C4-2B (cell line): Measurements from ENCODE around the gene PRIMPOL.
"Not testable (repeated sequence)": the region's sequence is repeated elsewhere in the genome, so short reads cannot be mapped to it uniquely, and the experiment has no call there.

ENCODE experiments used
- H3K27ac ChIP-seq: fragments of 450-650 bp; 2 replicates; pipeline ENCODE4 v1.5.1; 2017
- ZFX ChIP-seq: fragments of 450-650 bp; IDR thresholded peaks from 2 replicates; pipeline ENCODE4 v1.6.1; 2017
- TF ChIP-seq, protein P1 (sequence below): fragments of 450-650 bp; conservative IDR thresholded peaks from 2 replicates; pipeline ENCODE4 v1.5.1; 2017; ENCODE audit warnings: mild to moderate bottlenecking

PRIMPOL gene, protein sequence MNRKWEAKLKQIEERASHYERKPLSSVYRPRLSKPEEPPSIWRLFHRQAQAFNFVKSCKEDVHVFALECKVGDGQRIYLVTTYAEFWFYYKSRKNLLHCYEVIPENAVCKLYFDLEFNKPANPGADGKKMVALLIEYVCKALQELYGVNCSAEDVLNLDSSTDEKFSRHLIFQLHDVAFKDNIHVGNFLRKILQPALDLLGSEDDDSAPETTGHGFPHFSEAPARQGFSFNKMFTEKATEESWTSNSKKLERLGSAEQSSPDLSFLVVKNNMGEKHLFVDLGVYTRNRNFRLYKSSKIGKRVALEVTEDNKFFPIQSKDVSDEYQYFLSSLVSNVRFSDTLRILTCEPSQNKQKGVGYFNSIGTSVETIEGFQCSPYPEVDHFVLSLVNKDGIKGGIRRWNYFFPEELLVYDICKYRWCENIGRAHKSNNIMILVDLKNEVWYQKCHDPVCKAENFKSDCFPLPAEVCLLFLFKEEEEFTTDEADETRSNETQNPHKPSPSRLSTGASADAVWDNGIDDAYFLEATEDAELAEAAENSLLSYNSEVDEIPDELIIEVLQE

DNA sequence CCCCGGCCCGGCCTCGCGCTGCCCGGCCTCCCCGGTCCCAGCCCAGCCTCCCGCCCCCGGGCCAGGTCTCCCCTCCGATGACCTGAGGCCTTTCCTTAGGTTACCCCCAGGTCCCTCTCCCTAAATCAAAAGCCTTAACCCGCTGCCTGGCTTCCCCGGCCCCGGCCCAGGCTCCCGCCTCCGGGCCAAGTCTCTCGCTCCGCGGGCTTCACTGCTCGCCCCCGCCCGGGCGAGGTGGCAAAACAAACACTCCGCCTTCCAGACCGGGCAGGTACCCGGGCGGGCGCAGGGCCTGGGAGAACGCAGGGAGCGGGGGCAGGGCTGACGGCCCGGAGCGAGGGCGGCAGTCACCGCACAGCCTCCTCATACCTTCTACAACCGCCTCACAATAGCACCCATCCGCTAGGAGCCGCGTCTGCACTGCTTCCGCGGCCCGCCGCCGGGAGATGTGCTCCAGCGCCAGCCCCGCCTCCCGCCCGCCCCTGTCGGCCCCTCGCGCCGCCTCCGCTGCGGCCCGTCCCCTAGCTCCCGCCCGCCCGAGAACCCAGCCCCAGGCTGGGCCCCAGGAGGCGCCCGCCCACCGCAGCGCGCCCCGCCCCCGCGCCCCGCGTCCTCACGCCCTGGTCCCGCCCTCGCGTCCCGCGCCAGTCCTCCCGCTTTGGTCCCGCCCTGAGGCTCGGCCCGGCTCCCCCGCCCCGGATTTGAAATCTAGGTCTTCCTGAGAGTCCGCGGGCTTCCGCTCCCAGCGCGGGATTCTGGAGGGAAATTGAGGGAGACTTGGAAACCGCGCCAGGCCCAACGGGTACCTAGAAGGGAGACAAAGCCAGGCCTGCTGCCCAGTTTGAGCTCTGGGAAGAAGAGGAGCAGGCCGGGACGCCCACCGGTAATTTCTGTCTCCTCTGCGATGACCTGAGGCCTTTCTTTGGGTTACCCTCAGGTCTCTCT, at the start of gene PRIMPOL, which contains the start of gene CASP3:
TSS of gene PRIMPOL (plus strand) at position 713 of the 945 bp plus-strand sequence. CDS start 7,403 bp downstream, outside the sequence.
TSS of gene CASP3 (minus strand) at position 422 of the 945 bp plus-strand sequence. CDS start 10,994 bp downstream, outside the sequence.
- TF ChIP-seq ZFX, result peak; percentile 30
- TF ChIP-seq, protein P1, sequence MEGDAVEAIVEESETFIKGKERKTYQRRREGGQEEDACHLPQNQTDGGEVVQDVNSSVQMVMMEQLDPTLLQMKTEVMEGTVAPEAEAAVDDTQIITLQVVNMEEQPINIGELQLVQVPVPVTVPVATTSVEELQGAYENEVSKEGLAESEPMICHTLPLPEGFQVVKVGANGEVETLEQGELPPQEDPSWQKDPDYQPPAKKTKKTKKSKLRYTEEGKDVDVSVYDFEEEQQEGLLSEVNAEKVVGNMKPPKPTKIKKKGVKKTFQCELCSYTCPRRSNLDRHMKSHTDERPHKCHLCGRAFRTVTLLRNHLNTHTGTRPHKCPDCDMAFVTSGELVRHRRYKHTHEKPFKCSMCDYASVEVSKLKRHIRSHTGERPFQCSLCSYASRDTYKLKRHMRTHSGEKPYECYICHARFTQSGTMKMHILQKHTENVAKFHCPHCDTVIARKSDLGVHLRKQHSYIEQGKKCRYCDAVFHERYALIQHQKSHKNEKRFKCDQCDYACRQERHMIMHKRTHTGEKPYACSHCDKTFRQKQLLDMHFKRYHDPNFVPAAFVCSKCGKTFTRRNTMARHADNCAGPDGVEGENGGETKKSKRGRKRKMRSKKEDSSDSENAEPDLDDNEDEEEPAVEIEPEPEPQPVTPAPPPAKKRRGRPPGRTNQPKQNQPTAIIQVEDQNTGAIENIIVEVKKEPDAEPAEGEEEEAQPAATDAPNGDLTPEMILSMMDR, result peak; percentile 20
- peak within 1 kb of the TSS; percentile 90 for H3K27ac ChIP-seq

DNA sequence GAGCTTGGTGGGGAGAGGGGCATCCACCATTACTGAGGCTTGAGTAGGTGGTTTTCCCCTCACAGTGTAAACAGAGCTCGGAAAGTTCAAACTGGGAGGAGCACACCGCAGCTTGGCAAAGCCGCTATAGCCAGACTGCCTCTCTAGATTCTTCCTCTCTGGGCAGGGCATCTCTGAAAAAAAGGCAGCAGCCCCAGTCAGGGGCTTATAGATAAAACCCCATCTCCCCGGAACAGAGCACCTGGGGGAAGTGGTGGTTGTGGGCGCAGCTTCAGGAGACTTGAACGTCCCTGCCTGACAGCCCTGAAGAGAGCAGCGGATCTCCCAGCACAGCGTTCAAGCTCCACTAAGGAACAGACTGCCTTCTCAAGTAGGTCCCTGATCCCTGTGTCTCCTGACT, 48.6 kb upstream of the PRIMPOL start:
- H3K27ac ChIP-seq, result not testable (repeated sequence)

DNA sequence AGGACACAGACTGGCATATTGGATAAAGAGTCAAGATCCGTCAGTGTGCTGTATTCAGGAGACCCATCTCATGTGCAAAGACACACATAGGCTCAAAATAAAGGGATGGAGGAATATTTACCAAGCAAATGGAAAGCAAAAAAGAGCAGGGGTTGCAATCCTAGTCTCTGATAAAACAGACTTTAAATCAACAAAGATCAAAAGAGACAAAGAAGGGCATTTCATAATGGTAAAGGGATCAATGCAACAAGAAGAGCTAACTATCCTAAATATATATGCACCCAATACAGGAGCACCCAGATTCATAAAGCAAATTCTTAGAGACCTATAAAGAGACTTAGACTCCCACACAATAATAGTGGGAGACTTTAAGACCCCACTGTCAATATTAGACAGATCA, 46.7 kb upstream of the PRIMPOL start:
- not testable (repeated sequence) for H3K27ac ChIP-seq

DNA sequence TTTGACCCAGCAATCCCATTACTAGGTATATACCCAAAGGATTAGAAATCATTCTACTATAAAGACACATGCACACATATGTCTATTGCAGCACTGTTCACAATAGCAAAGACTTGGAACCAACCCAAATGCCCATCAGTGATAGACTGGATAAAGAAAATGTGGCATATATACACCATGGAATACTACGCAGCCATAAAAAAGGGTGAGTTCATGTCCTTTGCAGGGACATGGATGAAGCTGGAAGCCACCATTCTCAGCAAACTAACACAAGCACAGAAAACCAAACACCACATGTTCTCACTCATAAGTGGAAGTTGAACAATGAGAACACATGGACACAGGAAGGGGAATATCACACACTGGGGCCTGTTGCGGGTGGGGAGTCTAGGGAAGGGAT, 42.1 kb upstream of the PRIMPOL start:
- not testable (repeated sequence) for H3K27ac ChIP-seq

DNA sequence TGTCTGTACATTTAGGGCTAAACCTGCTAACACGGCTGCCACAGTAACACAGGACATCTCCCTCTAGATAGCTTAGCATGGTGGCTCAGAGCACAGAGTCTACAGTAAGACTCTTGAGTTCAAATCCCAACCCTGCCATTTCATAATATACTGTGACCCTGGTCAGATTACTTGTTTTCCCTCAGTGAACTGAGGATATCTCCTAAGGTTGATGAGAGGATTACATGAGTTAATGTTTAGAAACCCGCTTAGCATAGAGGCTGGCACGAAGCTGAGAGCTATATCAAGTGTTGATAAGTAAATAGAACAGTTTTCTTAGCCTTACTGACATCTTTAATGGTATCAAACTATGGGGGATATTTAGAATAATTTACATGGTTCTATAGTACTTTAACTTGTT, 37.5 kb upstream of the PRIMPOL start:
- no peak for TF ChIP-seq ZFX
- TF ChIP-seq, protein P1, result no peak
- H3K27ac ChIP-seq, result no peak overlapping the region

DNA sequence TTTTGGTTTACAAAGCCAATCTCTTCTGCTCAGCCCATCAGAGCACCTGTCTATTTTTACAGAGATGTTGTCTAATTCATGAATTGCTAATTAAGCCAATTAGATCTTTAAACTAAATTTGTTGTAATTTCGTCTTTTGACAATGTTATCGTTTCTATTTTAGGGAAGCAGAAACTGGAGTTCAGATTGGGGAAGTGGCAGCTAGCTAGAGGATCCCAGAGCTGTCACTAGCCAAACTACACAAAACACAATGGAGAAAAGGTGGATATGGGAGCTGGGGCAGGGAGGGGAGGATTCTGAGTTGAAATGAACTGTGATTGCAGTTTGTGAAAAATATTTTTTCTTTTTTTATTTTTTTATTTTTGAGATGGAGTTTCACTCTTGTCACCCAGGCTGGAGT, 36.1 kb upstream of the PRIMPOL start:
- no peak overlapping the region for H3K27ac ChIP-seq
- TF ChIP-seq, protein P1, result no peak
- no peak for TF ChIP-seq ZFX

DNA sequence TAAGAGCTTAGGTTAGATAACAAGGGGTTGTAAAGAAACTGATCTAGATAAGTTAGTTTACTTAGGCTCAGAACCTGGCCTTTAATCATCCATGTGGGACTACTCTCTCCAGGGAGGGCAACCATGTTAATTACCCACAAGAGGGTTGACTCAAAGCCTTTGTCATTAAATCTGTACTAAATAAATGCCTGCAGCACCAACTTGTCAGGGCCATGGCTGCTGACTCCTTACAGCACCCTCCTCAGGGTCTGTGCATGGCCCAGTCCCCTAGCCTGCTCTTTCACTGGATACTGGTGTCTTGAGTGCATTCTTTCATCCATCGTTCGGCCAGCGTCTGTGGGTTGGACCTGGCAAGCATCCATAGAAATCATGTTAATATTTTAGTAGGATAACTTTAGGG, 35.0 kb upstream of the PRIMPOL start:
- TF ChIP-seq ZFX, result no peak
- TF ChIP-seq, protein P1, result no peak

DNA sequence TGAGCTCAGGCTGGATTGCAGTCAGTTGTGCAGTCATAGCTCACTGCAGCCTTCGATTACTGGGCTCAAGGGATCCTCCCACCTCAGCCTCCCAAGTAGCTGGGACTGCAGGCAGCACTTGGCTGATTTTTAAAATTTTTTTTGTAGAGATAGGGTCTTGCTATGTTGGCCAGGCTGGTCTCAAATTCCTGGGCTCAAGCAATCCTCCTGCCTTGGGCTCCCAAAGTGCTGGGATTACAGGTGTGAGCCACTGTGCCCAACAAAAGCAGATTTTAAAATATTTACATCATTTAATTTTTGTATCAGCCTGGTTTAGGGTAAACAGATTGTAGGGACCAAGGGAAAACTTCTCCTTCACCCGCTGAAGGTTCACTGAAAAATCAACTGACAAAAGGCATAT, 33.4 kb upstream of the PRIMPOL start:
- H3K27ac ChIP-seq, result not testable (repeated sequence)

More for the DNA sequence above, 35.0 kb upstream of the PRIMPOL start:
- H3K27ac ChIP-seq, result no peak overlapping the region
